ENCODE data around the gene ABCC10.
"Not testable (repeated sequence)": the region's sequence is repeated elsewhere in the genome, so short reads cannot be mapped to it uniquely, and the experiment has no call there.

DNA sequence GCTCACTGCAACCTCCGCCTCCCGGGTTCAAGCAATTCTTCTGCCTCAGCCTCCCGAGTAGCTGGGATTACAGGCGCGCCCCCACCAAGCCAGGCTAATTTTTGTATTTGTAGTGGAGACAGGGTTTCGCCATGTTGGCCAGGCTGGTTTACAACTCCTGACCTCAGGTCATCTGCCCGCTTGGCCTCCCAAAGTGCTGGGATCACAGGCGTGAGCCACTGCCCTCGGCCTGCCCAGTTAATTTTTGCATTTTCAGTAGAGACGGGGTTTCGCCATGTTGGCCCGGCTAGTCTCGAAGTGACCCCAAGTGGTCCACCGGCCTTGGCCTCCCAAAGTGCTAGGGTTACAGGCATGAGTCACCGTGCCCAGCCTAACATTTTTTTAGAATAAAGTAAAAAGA lies 30.8 kb downstream of the ABCC10 start:
- not testable (repeated sequence) for TF ChIP-seq ELF4 (CRISPR knock-in tag; IDR thresholded peaks at IDR 0.05; ENCODE audit: low read depth); ERG (CRISPR knock-in tag; IDR thresholded peaks at IDR 0.05); GABPB1 (CRISPR knock-in tag; IDR thresholded peaks at IDR 0.05); ZNF121 (CRISPR knock-in tag; IDR thresholded peaks at IDR 0.05); TEAD4 (CRISPR knock-in tag; IDR thresholded peaks at IDR 0.05); PRDM15 (CRISPR knock-in tag; IDR thresholded peaks at IDR 0.05)
- TF ChIP-seq, protein P1, sequence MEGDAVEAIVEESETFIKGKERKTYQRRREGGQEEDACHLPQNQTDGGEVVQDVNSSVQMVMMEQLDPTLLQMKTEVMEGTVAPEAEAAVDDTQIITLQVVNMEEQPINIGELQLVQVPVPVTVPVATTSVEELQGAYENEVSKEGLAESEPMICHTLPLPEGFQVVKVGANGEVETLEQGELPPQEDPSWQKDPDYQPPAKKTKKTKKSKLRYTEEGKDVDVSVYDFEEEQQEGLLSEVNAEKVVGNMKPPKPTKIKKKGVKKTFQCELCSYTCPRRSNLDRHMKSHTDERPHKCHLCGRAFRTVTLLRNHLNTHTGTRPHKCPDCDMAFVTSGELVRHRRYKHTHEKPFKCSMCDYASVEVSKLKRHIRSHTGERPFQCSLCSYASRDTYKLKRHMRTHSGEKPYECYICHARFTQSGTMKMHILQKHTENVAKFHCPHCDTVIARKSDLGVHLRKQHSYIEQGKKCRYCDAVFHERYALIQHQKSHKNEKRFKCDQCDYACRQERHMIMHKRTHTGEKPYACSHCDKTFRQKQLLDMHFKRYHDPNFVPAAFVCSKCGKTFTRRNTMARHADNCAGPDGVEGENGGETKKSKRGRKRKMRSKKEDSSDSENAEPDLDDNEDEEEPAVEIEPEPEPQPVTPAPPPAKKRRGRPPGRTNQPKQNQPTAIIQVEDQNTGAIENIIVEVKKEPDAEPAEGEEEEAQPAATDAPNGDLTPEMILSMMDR (IDR thresholded peaks at IDR 0.05) = not testable (repeated sequence)
